Gastrocnemius medialis (tissue), 4 donors: ENCODE measurements around the gene FBXL13. TPM values are rescaled to one million over a fixed set of nuclear protein-coding genes. Genes with fewer than 3 reads are reported as not detected.
"Not testable (repeated sequence)": the region's sequence is repeated elsewhere in the genome, so short reads cannot be mapped to it uniquely, and the experiment has no call there.

Source experiments
- ATAC-seq, 2 donors: fragments of 150-250 bp; one replicate each; pipeline ENCODE4 v1.9.1; 2016
- DNase-seq, 2 donors: peaks; one replicate each; pipeline ENCODE4 v3.0.0-alpha.2; 2019
- H3K27ac ChIP-seq, 4 donors: fragments of 200-600 bp; sonication (generic); 1 replicate in 1 of 4; 2 replicates in 3 of 4; pipeline ENCODE4 v1.5.1; 2016 to 2018; ENCODE audit warnings: mild to moderate bottlenecking in 2 of 4, moderate library complexity in 1 of 4
- H3K27me3 ChIP-seq, 3 donors: fragments of 200-600 bp; sonication (generic) in 2 of 3; 1 replicate in 1 of 3; 2 replicates in 2 of 3; pipeline versions ENCODE4 v1.5.1 to v1.6.0; 2016 to 2019; ENCODE audit warnings: mild to moderate bottlenecking in 1 of 3, moderate library complexity in 1 of 3
- H3K36me3 ChIP-seq, 2 donors: fragments of 200-600 bp; sonication (generic) in 1 of 2; one replicate each; pipeline ENCODE4 v1.5.1; 2017 to 2018
- H3K4me1 ChIP-seq, 2 donors: fragments of 200-600 bp; sonication (generic) in 1 of 2; one replicate each; pipeline ENCODE4 v1.5.1; 2016 to 2017; ENCODE audit warnings: mild to moderate bottlenecking in 2 of 2
- H3K4me3 ChIP-seq, 4 donors: fragments of 200-600 bp; sonication (generic) in 3 of 4; 1 replicate in 1 of 4; 2 replicates in 3 of 4; pipeline ENCODE4 v1.5.1; 2016 to 2019; ENCODE audit warnings: mild to moderate bottlenecking in 2 of 4
- H3K9me3 ChIP-seq, 3 donors: fragments of 200-600 bp; sonication (generic) in 2 of 3; 1 replicate in 1 of 3; 2 replicates in 2 of 3; pipeline ENCODE4 v1.5.1; 2016 to 2019
- POLR2A ChIP-seq, 2 donors: fragments of 450-650 bp; IDR thresholded peaks; one replicate each; pipeline ENCODE4 v1.6.1; 2017; ENCODE audit warnings: antibody characterized with exemption in 2 of 2, mild to moderate bottlenecking in 2 of 2, moderate library complexity in 2 of 2
- in situ Hi-C, 4 donors: fragments of 200-750 bp; cut with MboI; loops; one replicate each; pipeline versions ENCODE4 v1.15.0 to v1.8.0; 2017; ENCODE audit warnings: low sequenced_read_pairs in 4 of 4
- intact Hi-C: fragments of 100-400 bp; cut with DNase I; formaldehyde crosslinking; loops from one replicate; pipeline ENCODE4 v1.15.1; 2023; ENCODE audit warnings: low total_unique reads
- total RNA-seq, 4 donors: library from RNA; depleted of rRNA; stranded (reverse); fragments of >200 nt; gene quantifications; one replicate each; pipeline versions ENCODE4 v1.1.0 to v1.2.3, GENCODE V29; 2016
- TF ChIP-seq, protein P1 (sequence below), 5 experiments: fragments of 450-650 bp in 3 of 5; fragments of 200-600 bp in 2 of 5; sonication (generic) in 2 of 5; IDR thresholded peaks in 4 of 5; conservative IDR thresholded peaks in 1 of 5; 1 replicate in 4 of 5; 2 replicates in 1 of 5; pipeline ENCODE4 v1.5.1; 2016 to 2019; ENCODE audit warnings: antibody characterized with exemption in 5 of 5, mild to moderate bottlenecking in 3 of 5, moderate library complexity in 3 of 5

Gene FBXL13
- total RNA-seq, 4 donors from 2014 or later = 0.26 TPM; not detected in 3

GRCh38 chr7:103018295-103018694 is 56.3 kb downstream of the FBXL13 start:
- H3K36me3 ChIP-seq, H3K9me3 ChIP-seq, in situ Hi-C loops, H3K4me1 ChIP-seq, ATAC-seq, H3K4me3 ChIP-seq, DNase-seq, H3K27ac ChIP-seq, H3K27me3 ChIP-seq, intact Hi-C loops: not testable (repeated sequence)

- no peak for DNase-seq
- no peaks in the 10 kb centered on the region for H3K9me3 ChIP-seq
- no peak for ATAC-seq
- in situ Hi-C loops (no loop called here), intact Hi-C loops (no loop called here)
- no peaks in the 10 kb centered on the region for H3K4me1 ChIP-seq
- TF ChIP-seq, protein P1, sequence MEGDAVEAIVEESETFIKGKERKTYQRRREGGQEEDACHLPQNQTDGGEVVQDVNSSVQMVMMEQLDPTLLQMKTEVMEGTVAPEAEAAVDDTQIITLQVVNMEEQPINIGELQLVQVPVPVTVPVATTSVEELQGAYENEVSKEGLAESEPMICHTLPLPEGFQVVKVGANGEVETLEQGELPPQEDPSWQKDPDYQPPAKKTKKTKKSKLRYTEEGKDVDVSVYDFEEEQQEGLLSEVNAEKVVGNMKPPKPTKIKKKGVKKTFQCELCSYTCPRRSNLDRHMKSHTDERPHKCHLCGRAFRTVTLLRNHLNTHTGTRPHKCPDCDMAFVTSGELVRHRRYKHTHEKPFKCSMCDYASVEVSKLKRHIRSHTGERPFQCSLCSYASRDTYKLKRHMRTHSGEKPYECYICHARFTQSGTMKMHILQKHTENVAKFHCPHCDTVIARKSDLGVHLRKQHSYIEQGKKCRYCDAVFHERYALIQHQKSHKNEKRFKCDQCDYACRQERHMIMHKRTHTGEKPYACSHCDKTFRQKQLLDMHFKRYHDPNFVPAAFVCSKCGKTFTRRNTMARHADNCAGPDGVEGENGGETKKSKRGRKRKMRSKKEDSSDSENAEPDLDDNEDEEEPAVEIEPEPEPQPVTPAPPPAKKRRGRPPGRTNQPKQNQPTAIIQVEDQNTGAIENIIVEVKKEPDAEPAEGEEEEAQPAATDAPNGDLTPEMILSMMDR (IDR thresholded peaks at IDR 0.05 in 4 of 5, conservative IDR thresholded peaks at IDR 0.05 in 1 of 5) = no peak
- no peak overlapping the region for H3K27ac ChIP-seq
- H3K4me3 ChIP-seq = no peak overlapping the region
- no peaks in the 10 kb centered on the region for H3K36me3 ChIP-seq
- no peaks in the 10 kb centered on the region for H3K27me3 ChIP-seq
These were observed 62.9 kb downstream of the FBXL13 start for GRCh38 chr7:103011650-103012049.

DNA sequence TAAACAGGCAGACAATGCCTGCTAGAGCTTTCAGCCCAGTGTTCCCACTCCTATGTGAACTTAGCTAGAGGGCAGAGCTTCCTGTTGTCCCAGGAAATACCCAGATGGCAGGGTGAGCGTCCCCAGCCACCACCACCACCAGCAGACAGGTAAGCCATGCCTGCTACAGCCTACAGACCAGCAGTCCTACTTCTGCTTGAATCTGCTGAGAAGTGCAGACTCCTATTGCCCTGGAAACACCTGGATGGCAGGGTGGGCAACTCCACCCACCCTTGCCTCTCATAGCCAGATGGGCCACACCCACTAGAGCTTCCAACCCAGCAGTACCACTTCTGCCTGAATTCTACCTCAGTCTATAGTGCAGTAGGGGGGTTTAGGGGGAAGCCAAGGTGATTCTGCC is 64.4 kb downstream of the FBXL13 start:
- Histone ChIP-seq H3K27me3 (no peaks in the 10 kb centered on the region), H3K36me3 (no peaks in the 10 kb centered on the region), H3K9me3 (no peaks in the 10 kb centered on the region), H3K27ac (no peak overlapping the region), H3K4me1 (no peaks in the 10 kb centered on the region), H3K4me3 (no peak overlapping the region)
- DNase-seq (no peak), ATAC-seq (no peak)
- in situ Hi-C loops (no loop called here), intact Hi-C loops (no loop called here)
- TF ChIP-seq, protein P1 (IDR thresholded peaks at IDR 0.05 in 4 of 5, conservative IDR thresholded peaks at IDR 0.05 in 1 of 5) = no peak
- no peak for TF ChIP-seq POLR2A (IDR thresholded peaks at IDR 0.05)

DNA sequence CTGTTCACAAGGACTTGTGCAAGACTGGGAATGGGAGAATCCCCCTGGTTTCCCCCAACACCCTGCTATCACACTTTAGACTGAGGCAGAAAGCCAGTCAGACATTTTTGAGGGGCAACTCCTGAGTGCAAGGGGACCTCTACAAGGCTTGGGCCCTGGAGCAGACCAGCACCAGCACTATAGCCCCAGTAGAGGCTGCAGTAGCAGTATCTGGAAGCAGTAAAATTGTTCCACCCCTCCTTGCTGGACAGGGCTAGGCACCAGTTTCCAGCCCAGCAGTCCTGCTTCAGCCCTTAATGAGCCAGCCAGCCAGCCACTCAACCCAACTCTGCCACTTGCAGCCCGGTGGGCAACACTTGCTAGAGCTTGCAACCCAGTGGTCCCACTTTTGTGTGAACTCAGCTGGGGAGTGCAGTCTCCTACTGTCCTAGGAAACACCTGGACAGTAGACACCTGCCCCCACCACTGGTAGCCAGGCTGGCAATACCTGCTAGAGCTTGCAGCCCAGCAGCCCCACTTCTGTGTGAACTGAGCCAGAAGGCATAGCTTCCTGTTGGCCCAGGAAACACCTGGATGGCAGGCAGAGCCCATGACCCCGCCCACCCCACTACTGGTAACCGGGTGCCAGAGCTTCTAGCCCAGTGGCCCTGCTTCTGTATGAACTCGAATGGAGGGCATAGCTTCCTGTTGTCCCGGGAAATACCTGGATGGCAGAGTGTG is 65.0 kb downstream of the FBXL13 start:
- in situ Hi-C loops = no loop called here

GRCh38 chr7:103003004-103003403 is 71.6 kb downstream of the FBXL13 start:
- H3K36me3 ChIP-seq = no peaks in the 10 kb centered on the region
- H3K27me3 ChIP-seq = no peaks in the 10 kb centered on the region
- DNase-seq (no peak), ATAC-seq (no peak)
- intact Hi-C loops = no loop called here
- TF ChIP-seq, protein P1 (IDR thresholded peaks at IDR 0.05 in 4 of 5, conservative IDR thresholded peaks at IDR 0.05 in 1 of 5) = no peak
- no peak for TF ChIP-seq POLR2A (IDR thresholded peaks at IDR 0.05)
- H3K27ac ChIP-seq = no peak overlapping the region
- H3K4me1 ChIP-seq = no peaks in the 10 kb centered on the region
- no peak overlapping the region for H3K4me3 ChIP-seq
- in situ Hi-C loops = no loop called here
- no peaks in the 10 kb centered on the region for H3K9me3 ChIP-seq

More for the DNA sequence above, 65.0 kb downstream of the FBXL13 start:
- Histone ChIP-seq H3K4me3 (no peak overlapping the region), H3K9me3 (no peaks in the 10 kb centered on the region), H3K36me3 (no peaks in the 10 kb centered on the region), H3K27ac (no peak overlapping the region), H3K27me3 (no peaks in the 10 kb centered on the region), H3K4me1 (no peaks in the 10 kb centered on the region)
- no peak for ATAC-seq
- no peak for DNase-seq
- intact Hi-C loops = no loop called here
- TF ChIP-seq, protein P1 (IDR thresholded peaks at IDR 0.05 in 4 of 5, conservative IDR thresholded peaks at IDR 0.05 in 1 of 5) = no peak
- no peak for TF ChIP-seq POLR2A (IDR thresholded peaks at IDR 0.05)
